ENCODE data around the gene PPP1R9A. TPM values are rescaled to one million over a fixed set of nuclear protein-coding genes. Genes with fewer than 3 reads are reported as not detected.

The PPP1R9A gene
- total RNA-seq, 1 experiment from 2014 or later, result 13.5 TPM

GRCh38 chr7:95200741-95201140 lies 293.3 kb downstream of the PPP1R9A start (continued):
- TF ChIP-seq RAD21 (IDR thresholded peaks at IDR 0.05; ENCODE audit: low read depth), result no peak
- no peak for TF ChIP-seq MAX (IDR thresholded peaks at IDR 0.05)
- no peak for TF ChIP-seq ZBTB33 (IDR thresholded peaks at IDR 0.05; ENCODE audit: extremely low read depth, insufficient replicate concordance, low read length)
- TF ChIP-seq YY1 (IDR thresholded peaks at IDR 0.05; ENCODE audit: extremely low read depth, insufficient replicate concordance, low read depth, low read length), result no peak

GRCh38 chr7:95201727-95202126 lies 294.3 kb downstream of the PPP1R9A start:
- Histone ChIP-seq H3K4me3 (replicated peaks in 1 of 2; ENCODE audit: low read depth in 1 of 2, low read length in 2 of 2) (no peak overlapping the region), H3K27ac (ENCODE audit: low read depth, low read length) (no peak overlapping the region), H3K27me3 (ENCODE audit: insufficient read depth, low read length) (no peaks in the 10 kb centered on the region), H3K36me3 (ENCODE audit: control insufficient read depth in 1 of 2, insufficient read depth in 2 of 2, low read length in 2 of 2) (no peaks in the 10 kb centered on the region), H3K9me3 (ENCODE audit: control insufficient read depth in 1 of 2, insufficient read depth in 1 of 2, low read depth in 1 of 2, low read length in 2 of 2) (no peaks in the 10 kb centered on the region), H4K20me1 (ENCODE audit: insufficient read depth) (no peaks in the 10 kb centered on the region), H3K9ac (ENCODE audit: low read length) (no peak overlapping the region), H3K4me1 (ENCODE audit: control insufficient read depth in 1 of 2, insufficient read depth in 2 of 2, low read length in 2 of 2) (peaks cover 8% of the 10 kb centered on the region in 2 experiments), H2AFZ (ENCODE audit: low read depth, low read length, poor library complexity, severe bottlenecking) (no peak overlapping the region), H3K9me2 (ENCODE audit: insufficient read depth) (no peaks in the 10 kb centered on the region; the same call in 1 of the 2 replicates), H3K4me2 (ENCODE audit: low read length) (no peak overlapping the region), H3K79me2 (ENCODE audit: insufficient read depth, low read length) (no peaks in the 10 kb centered on the region)
- ChIA-PET CTCF (interaction anchor here (0.9 to 1.5 kb wide), 3 partner anchors 45 to 752 kb away, joined by 3 to 4 read pairs (median 3); no protein-coding TSS in a partner anchor), POLR2A (interaction anchor here (1.2 kb wide), 1 partner anchor 92 kb away, joined by 3 read pairs; no protein-coding TSS in a partner anchor), RAD21 (ENCODE audit: low non-redundant PET in 1 of 2, low total read pairs in 2 of 2, uncharacterized antibody in 2 of 2, unreplicated experiment in 2 of 2) (no interaction called here)
- ATAC-seq (no peak), DNase-seq (ENCODE audit: low read depth, low spot score) (no peak)
- BruUV-seq (replicated peaks), result no TSS peak
- intact Hi-C loops (cut with micrococcal nuclease), result loop anchor here (2.0 to 5.0 kb wide), 2 partner anchors 753 to 909 kb away; no protein-coding TSS in a partner anchor
- no peak for TF ChIP-seq REST (IDR thresholded peaks at IDR 0.05; ENCODE audit: low read depth)
- no peak for TF ChIP-seq EZH2 (IDR thresholded peaks at IDR 0.05)
- TF ChIP-seq ZFX (IDR thresholded peaks at IDR 0.05), result no peak
- no peak for TF ChIP-seq ATF3 (IDR thresholded peaks at IDR 0.05)
- no peak for TF ChIP-seq ZBTB33 (IDR thresholded peaks at IDR 0.05; ENCODE audit: extremely low read depth, insufficient replicate concordance, low read length)
- no peak for TF ChIP-seq FOSL1 (IDR thresholded peaks at IDR 0.05; ENCODE audit: low read depth)
- no peak for TF ChIP-seq JUND (IDR thresholded peaks at IDR 0.05)
- TF ChIP-seq RAD21 (IDR thresholded peaks at IDR 0.05; ENCODE audit: low read depth), result no peak
- no peak for TF ChIP-seq MAX (IDR thresholded peaks at IDR 0.05)
- no peak for TF ChIP-seq SRF (IDR thresholded peaks at IDR 0.05; ENCODE audit: low read depth)
- no peak for TF ChIP-seq YY1 (IDR thresholded peaks at IDR 0.05; ENCODE audit: extremely low read depth, insufficient replicate concordance, low read depth, low read length)
- TF ChIP-seq SP1 (IDR thresholded peaks at IDR 0.05; ENCODE audit: low read depth), result no peak
- TF ChIP-seq EGR1 (IDR thresholded peaks at IDR 0.05; ENCODE audit: low read depth), result no peak
